Neuronal stem cell (in vitro differentiated cells): ENCODE data around the gene SH2D4B.

ENCODE experiments used
- DNase-seq: peaks from one replicate; pipeline ENCODE4 v3.0.0-alpha.2; 2013; ENCODE audit warnings: low spot score
- H2AFZ ChIP-seq: one replicate; pipeline ENCODE4 v1.6.1; 2013; ENCODE audit warnings: mild to moderate bottlenecking, low read length, inconsistent platforms
- H2AK5ac ChIP-seq: 2 replicates; pipeline ENCODE4 v1.6.1; 2013; ENCODE audit warnings: low read depth, mild to moderate bottlenecking, inconsistent platforms, low read length, moderate library complexity, mixed read lengths
- H2BK120ac ChIP-seq: 2 replicates; pipeline ENCODE4 v1.6.1; 2013; ENCODE audit warnings: low read depth, mild to moderate bottlenecking, inconsistent platforms, low read length, moderate library complexity, mixed read lengths
- H2BK12ac ChIP-seq: one replicate; pipeline ENCODE4 v1.6.1; 2013; ENCODE audit warnings: low read length, inconsistent platforms
- H2BK15ac ChIP-seq: 2 replicates; pipeline ENCODE4 v1.6.1; 2013; ENCODE audit warnings: mild to moderate bottlenecking, low read length, inconsistent platforms, mixed read lengths
- H2BK5ac ChIP-seq: one replicate; pipeline ENCODE4 v1.6.1; 2013; ENCODE audit warnings: inconsistent platforms, mild to moderate bottlenecking, low read length, moderate library complexity
- H3K14ac ChIP-seq: one replicate; pipeline ENCODE4 v1.6.1; 2013; ENCODE audit warnings: low read length, inconsistent platforms
- H3K18ac ChIP-seq: 2 replicates; pipeline ENCODE4 v1.6.1; 2013; ENCODE audit warnings: low read length, inconsistent platforms
- H3K23ac ChIP-seq: 2 replicates; pipeline ENCODE4 v1.6.1; 2013; ENCODE audit warnings: low read depth, mild to moderate bottlenecking, mixed read lengths, low read length, inconsistent platforms; ENCODE audit not compliant: poor library complexity
- H3K27ac ChIP-seq: replicated peaks from 3 replicates; pipeline ENCODE4 v1.5.1; 2013; ENCODE audit warnings: low read length, inconsistent platforms
- H3K27me3 ChIP-seq, 3 experiments: 2 replicates each; pipeline ENCODE4 v1.6.1; 2013; ENCODE audit warnings: low read length in 3 of 3, mild to moderate bottlenecking in 2 of 3, inconsistent platforms in 1 of 3, low read depth in 1 of 3, mixed read lengths in 1 of 3, moderate library complexity in 1 of 3; ENCODE audit not compliant: control insufficient read depth in 3 of 3, insufficient read depth in 3 of 3
- H3K36me3 ChIP-seq, 2 donors: replicated peaks in 1 of 2; 2 replicates each; pipeline ENCODE4 v1.6.1; 2013; ENCODE audit warnings: low read length in 2 of 2; ENCODE audit not compliant: control insufficient read depth in 2 of 2, insufficient read depth in 2 of 2
- H3K4ac ChIP-seq: 2 replicates; pipeline ENCODE4 v1.6.1; 2013; ENCODE audit warnings: inconsistent platforms, mild to moderate bottlenecking, low read length, moderate library complexity
- H3K4me1 ChIP-seq, 2 donors: 1 replicate in 1 of 2; 2 replicates in 1 of 2; pipeline ENCODE4 v1.6.1; 2013; ENCODE audit warnings: low read length in 2 of 2, low read depth in 1 of 2; ENCODE audit not compliant: control insufficient read depth in 2 of 2, insufficient read depth in 1 of 2
- H3K4me2 ChIP-seq: one replicate; pipeline ENCODE4 v1.6.1; 2013; ENCODE audit warnings: mild to moderate bottlenecking, low read length, inconsistent platforms; ENCODE audit not compliant: insufficient read depth, poor library complexity, severe bottlenecking
- H3K4me3 ChIP-seq, 2 donors: 2 replicates each; pipeline ENCODE4 v1.5.1; 2013; ENCODE audit warnings: low read length in 2 of 2, mild to moderate bottlenecking in 2 of 2, inconsistent platforms in 1 of 2, moderate library complexity in 1 of 2
- H3K79me1 ChIP-seq: one replicate; pipeline ENCODE4 v1.6.1; 2013; ENCODE audit warnings: low read depth, mild to moderate bottlenecking, inconsistent platforms, low read length, moderate library complexity
- H3K9ac ChIP-seq: one replicate; pipeline ENCODE4 v1.6.1; 2013; ENCODE audit warnings: mild to moderate bottlenecking, low read depth, low read length, inconsistent platforms; ENCODE audit not compliant: poor library complexity
- H3K9me3 ChIP-seq, 2 donors: replicated peaks in 1 of 2; 2 replicates each; pipeline versions ENCODE3 to v1.6.1; 2013; ENCODE audit warnings: low read length in 2 of 2, mild to moderate bottlenecking in 2 of 2, inconsistent platforms in 1 of 2, low read depth in 1 of 2, mixed read lengths in 1 of 2, moderate library complexity in 1 of 2; ENCODE audit not compliant: control insufficient read depth in 2 of 2, insufficient read depth in 1 of 2
- H4K8ac ChIP-seq: one replicate; pipeline ENCODE4 v1.6.1; 2013; ENCODE audit warnings: low read depth, mild to moderate bottlenecking, inconsistent platforms, low read length, moderate library complexity
- H4K91ac ChIP-seq: one replicate; pipeline ENCODE4 v1.6.1; 2013; ENCODE audit warnings: low read length, low read depth, mild to moderate bottlenecking, inconsistent platforms; ENCODE audit not compliant: poor library complexity
- WGBS, 2 donors: extraction: QIAGEN DNeasy Blood & Tissue Kit; methylation state at CpG; one replicate each; pipeline ENCODE4 v1.1.7; 2013; ENCODE audit warnings: missing lambda C conversion rate in 2 of 2, mixed read lengths in 1 of 2; ENCODE audit not compliant: insufficient read length in 2 of 2, insufficient replicate concordance in 1 of 2; ENCODE audit errors: extremely low coverage in 2 of 2; 5-methylcytosine and 5-hydroxymethylcytosine counted together

SH2D4B gene

GRCh38 chr10:80659289-80659688 lies 121.6 kb downstream of the SH2D4B start:
- no peak overlapping the region for H3K4me2 ChIP-seq
- H3K4me1 ChIP-seq = no peaks in the 10 kb centered on the region

GRCh38 chr10:80660266-80660665 lies 122.6 kb downstream of the SH2D4B start:
- H2BK12ac ChIP-seq = no peak overlapping the region
- no peak overlapping the region for H2BK15ac ChIP-seq
- H3K18ac ChIP-seq = no peak overlapping the region
- H3K27me3 ChIP-seq = peaks cover 0 to 4% (median 0%) of the 10 kb centered on the region in 3 experiments
- H3K4me1 ChIP-seq = no peaks in the 10 kb centered on the region
- H3K4me3 ChIP-seq = no peak overlapping the region
- H3K9me3 ChIP-seq = peaks cover 0 to 14% of the 10 kb centered on the region in 2 donors
- DNase-seq = no peak
- no peak overlapping the region for H4K91ac ChIP-seq
- H3K9ac ChIP-seq = no peak overlapping the region
- no peak overlapping the region for H3K27ac ChIP-seq
- H3K23ac ChIP-seq = no peak overlapping the region
- no peak overlapping the region for H4K8ac ChIP-seq
- no peak overlapping the region for H2BK120ac ChIP-seq
- peaks cover 0 to 6% of the 10 kb centered on the region in 2 donors for H3K36me3 ChIP-seq
- no peak overlapping the region for H2AFZ ChIP-seq
- H3K4ac ChIP-seq = no peak overlapping the region
- H3K14ac ChIP-seq = no peak overlapping the region
- peak overlapping the region; percentile 21 for H2BK5ac ChIP-seq
- H3K4me2 ChIP-seq = no peak overlapping the region
- WGBS, 2 donors = no CpG with 5 or more reads among the region's 7 CpGs
- H3K79me1 ChIP-seq = no peaks in the 10 kb centered on the region
- no peak overlapping the region for H2AK5ac ChIP-seq

More at GRCh38 chr10:80659289-80659688, 121.6 kb downstream of the SH2D4B start:
- no peak overlapping the region for H4K91ac ChIP-seq
- no peak overlapping the region for H3K14ac ChIP-seq
- H2BK12ac ChIP-seq = no peak overlapping the region
- no peak overlapping the region for H3K4ac ChIP-seq
- no peak overlapping the region for H2AK5ac ChIP-seq
- peaks cover 0 to 6% of the 10 kb centered on the region in 2 donors for H3K36me3 ChIP-seq
- H3K27ac ChIP-seq = no peak overlapping the region
- H3K4me3 ChIP-seq = no peak overlapping the region
- H3K23ac ChIP-seq = no peak overlapping the region
- no peak overlapping the region for H3K18ac ChIP-seq
- no CpG with 5 or more reads among the region's 9 CpGs for WGBS, 2 donors
- H2BK5ac ChIP-seq = no peak overlapping the region
- H4K8ac ChIP-seq = no peak overlapping the region
- H2BK15ac ChIP-seq = no peak overlapping the region
- no peaks in the 10 kb centered on the region for H3K79me1 ChIP-seq
- peaks cover 0 to 17% of the 10 kb centered on the region in 2 donors for H3K9me3 ChIP-seq
- no peak overlapping the region for H2BK120ac ChIP-seq
- H3K27me3 ChIP-seq = peaks cover 0 to 4% (median 0%) of the 10 kb centered on the region in 3 experiments
- no peak overlapping the region for H3K9ac ChIP-seq
- no peak overlapping the region for H2AFZ ChIP-seq
- no peak for DNase-seq

GRCh38 chr10:80660736-80661135 lies 123.0 kb downstream of the SH2D4B start:
- Histone ChIP-seq H4K8ac (no peak overlapping the region), H3K14ac (no peak overlapping the region), H2BK120ac (no peak overlapping the region), H3K23ac (no peak overlapping the region), H2AFZ (no peak overlapping the region), H4K91ac (no peak overlapping the region), H2BK5ac (peak overlapping the region; percentile 21), H3K4ac (no peak overlapping the region), H3K27me3 (peaks cover 0 to under 1% (median 0%) of the 10 kb centered on the region in 3 experiments), H3K9ac (no peak overlapping the region), H3K79me1 (no peaks in the 10 kb centered on the region), H3K4me3 (no peak overlapping the region), H3K18ac (no peak overlapping the region), H3K4me1 (no peaks in the 10 kb centered on the region), H2AK5ac (no peak overlapping the region), H2BK15ac (no peak overlapping the region), H2BK12ac (no peak overlapping the region), H3K4me2 (no peak overlapping the region), H3K27ac (no peak overlapping the region), H3K9me3 (peaks cover 0 to 11% of the 10 kb centered on the region in 2 donors), H3K36me3 (peaks cover 0 to 5% of the 10 kb centered on the region in 2 donors)
- DNase-seq = no peak
- no CpG with 5 or more reads among the region's 7 CpGs for WGBS, 2 donors

GRCh38 chr10:80661526-80661925 lies 123.8 kb downstream of the SH2D4B start:
- Histone ChIP-seq H3K14ac (no peak overlapping the region), H3K4ac (no peak overlapping the region), H3K4me3 (no peak overlapping the region), H2AK5ac (no peak overlapping the region), H3K23ac (no peak overlapping the region), H3K79me1 (no peaks in the 10 kb centered on the region), H3K18ac (no peak overlapping the region), H4K8ac (no peak overlapping the region), H3K9me3 (peaks cover 0 to 4% of the 10 kb centered on the region in 2 donors), H3K9ac (no peak overlapping the region), H3K27ac (no peak overlapping the region), H2BK120ac (no peak overlapping the region), H2BK12ac (no peak overlapping the region), H3K4me2 (no peak overlapping the region), H2AFZ (no peak overlapping the region), H4K91ac (no peak overlapping the region), H2BK5ac (no peak overlapping the region), H3K4me1 (no peaks in the 10 kb centered on the region), H3K36me3 (no peaks in the 10 kb centered on the region), H2BK15ac (no peak overlapping the region), H3K27me3 (no peaks in the 10 kb centered on the region)
- no CpG with 5 or more reads among the region's 3 CpGs for WGBS, 2 donors
- DNase-seq = no peak
